ENCODE data around the gene RFX2. TPM values are rescaled to one million over a fixed set of nuclear protein-coding genes. Genes with fewer than 3 reads are reported as not detected.

Gene RFX2
- total RNA-seq, 6 experiments from 2014 or later, result 6.3 to 9.5 (median 6.9) TPM

DNA sequence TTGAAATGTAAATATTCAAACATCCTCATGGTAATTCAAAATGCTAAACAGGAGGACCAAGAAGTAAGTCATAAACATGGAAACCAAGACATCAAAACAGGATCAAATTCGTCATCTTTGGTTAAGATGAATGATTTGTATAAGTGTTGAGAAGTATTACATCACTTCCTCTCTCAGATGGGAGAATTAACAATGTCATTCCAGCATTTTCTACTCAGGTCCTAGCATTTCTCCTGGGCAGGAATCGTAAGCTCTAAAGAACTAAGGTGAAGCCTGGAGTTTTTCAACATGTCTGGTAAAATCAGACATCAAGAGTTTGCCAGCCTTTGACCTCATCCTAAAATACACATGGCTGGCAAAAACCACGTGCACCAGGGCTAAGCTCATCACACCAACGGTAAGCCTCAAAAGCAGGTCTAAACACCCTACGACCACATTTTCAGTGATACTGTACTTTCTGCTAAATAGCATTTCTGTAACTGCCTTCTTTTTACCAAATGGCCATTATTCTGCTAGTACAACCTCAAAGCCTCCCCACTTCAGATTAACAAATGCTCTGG is 157.2 kb downstream of the RFX2 start:
- no peak overlapping the region; the same call in 1 of the 2 replicates for H3K4me3 Mint-ChIP-seq
- peaks cover 55% of the 10 kb centered on the region for H3K4me1 Mint-ChIP-seq (ENCODE audit: low read depth)

DNA sequence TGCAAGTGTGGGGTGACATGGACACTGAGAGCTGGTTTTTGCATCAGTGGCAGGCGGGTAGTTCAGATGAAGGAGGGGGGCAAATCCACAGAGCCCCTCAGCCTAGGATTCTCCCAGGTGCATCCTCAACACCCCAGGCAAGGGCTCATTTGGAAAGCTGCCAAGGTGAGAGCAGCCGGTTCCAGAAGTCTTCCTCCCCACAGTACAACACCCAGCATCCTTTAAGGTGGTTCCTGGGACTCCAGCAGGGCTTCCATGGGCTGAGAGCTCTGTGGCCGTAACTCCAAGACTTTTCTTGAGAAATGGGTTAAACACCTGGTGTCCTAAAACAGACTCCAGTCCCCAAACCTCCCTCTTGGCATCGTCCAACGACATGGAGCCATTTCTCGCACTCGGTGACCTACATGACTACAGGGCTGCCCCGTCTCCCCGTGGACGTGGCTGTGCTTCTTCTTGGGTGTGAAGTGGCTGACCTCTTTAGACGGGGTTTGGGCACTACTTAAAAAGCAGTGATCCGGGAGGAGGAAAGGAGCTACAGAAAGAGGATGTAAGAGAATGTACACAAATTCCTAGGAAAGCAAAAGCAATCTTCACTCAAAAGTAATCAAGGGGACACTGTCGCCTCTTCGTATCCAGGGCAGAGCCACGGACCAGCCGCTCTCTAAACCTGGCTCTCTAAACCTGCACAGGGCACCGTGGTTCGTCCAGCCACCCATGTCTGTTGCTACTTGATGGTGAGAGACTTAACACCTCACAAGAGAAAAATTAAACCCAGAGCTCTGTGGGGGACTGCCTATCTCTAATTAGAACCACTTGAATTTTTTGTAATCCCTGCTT is 157.9 kb downstream of the RFX2 start:
- DNase-seq, result no peak
- Mint-ChIP-seq H3K36me3 (ENCODE audit: low read depth) (peaks cover 10% of the 10 kb centered on the region), H3K27ac (peak overlapping the region; percentile 80), H3K9me3 (no peaks in the 10 kb centered on the region), H3K27me3 (ENCODE audit: insufficient read depth) (peaks cover 1% of the 10 kb centered on the region), H3K4me3 (no peak overlapping the region; the same call in 1 of the 2 replicates), H3K4me1 (ENCODE audit: low read depth) (peaks cover 49% of the 10 kb centered on the region)
- TF ChIP-seq, protein P1, sequence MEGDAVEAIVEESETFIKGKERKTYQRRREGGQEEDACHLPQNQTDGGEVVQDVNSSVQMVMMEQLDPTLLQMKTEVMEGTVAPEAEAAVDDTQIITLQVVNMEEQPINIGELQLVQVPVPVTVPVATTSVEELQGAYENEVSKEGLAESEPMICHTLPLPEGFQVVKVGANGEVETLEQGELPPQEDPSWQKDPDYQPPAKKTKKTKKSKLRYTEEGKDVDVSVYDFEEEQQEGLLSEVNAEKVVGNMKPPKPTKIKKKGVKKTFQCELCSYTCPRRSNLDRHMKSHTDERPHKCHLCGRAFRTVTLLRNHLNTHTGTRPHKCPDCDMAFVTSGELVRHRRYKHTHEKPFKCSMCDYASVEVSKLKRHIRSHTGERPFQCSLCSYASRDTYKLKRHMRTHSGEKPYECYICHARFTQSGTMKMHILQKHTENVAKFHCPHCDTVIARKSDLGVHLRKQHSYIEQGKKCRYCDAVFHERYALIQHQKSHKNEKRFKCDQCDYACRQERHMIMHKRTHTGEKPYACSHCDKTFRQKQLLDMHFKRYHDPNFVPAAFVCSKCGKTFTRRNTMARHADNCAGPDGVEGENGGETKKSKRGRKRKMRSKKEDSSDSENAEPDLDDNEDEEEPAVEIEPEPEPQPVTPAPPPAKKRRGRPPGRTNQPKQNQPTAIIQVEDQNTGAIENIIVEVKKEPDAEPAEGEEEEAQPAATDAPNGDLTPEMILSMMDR (IDR thresholded peaks at IDR 0.05), result no peak

More for the DNA sequence above, 157.2 kb downstream of the RFX2 start:
- Mint-ChIP-seq H3K27me3 (ENCODE audit: insufficient read depth) (peaks cover 1% of the 10 kb centered on the region), H3K27ac (peak overlapping the region; percentile 80), H3K9me3 (no peaks in the 10 kb centered on the region), H3K36me3 (ENCODE audit: low read depth) (peaks cover 10% of the 10 kb centered on the region)
- DNase-seq, result no peak
- TF ChIP-seq, protein P1 (IDR thresholded peaks at IDR 0.05), result no peak

DNA sequence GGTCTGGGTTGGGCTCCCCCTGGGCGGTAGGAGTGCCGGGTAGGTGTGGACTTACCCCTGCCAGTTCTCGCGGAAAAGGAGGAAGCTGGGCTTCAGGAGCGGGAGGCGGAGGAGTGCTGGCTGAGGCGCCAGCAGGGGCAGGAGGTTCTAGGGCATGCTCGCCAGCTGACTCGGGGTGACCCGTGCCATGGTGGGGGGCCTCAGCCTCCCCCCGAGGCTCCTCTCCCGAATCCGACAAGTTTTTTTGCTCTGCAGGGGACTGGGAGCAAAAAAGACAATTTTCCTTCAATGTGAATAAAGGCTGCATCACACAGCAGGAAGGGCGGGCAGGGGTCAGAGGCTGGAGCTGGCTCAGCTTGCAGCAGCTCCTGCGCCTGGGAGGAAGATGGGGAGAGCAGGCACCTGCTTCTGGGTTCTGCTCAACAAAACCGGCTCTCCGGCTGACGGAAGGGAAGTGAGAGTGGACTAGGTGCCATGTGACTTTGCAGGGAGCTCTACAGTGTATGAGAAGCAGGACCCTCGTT is 158.9 kb downstream of the RFX2 start:
- TF ChIP-seq, protein P1 (IDR thresholded peaks at IDR 0.05), result no peak
- H3K36me3 Mint-ChIP-seq (ENCODE audit: low read depth), result peaks cover 10% of the 10 kb centered on the region
- no peak for DNase-seq
- no peak overlapping the region for H3K27ac Mint-ChIP-seq
- H3K27me3 Mint-ChIP-seq (ENCODE audit: insufficient read depth), result peaks cover 1% of the 10 kb centered on the region
- H3K4me3 Mint-ChIP-seq, result no peak overlapping the region
- H3K9me3 Mint-ChIP-seq, result no peaks in the 10 kb centered on the region
- H3K4me1 Mint-ChIP-seq (ENCODE audit: low read depth), result peaks cover 39% of the 10 kb centered on the region

DNA sequence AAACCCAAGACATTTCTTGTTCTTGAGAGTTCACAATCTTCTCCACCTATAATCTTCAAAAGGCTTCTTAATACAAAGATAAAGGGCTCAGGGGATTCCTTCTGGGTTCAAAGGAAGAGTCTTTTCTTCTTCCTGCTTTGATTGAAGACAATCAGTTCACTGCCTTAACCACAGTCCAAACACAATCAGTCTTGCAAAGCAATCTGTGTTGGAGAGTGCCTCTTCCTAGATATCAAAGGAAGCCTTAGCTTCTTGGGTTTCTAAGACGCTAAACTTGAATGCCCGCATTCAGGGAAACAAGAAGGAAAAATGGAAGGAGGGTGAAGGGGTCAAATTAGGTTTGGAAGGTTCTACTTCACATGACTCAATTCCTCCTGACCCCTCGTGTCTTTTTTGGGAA is 159.6 kb downstream of the RFX2 start:
- no peak overlapping the region for H3K27ac Mint-ChIP-seq
- peaks cover 1% of the 10 kb centered on the region for H3K27me3 Mint-ChIP-seq (ENCODE audit: insufficient read depth)
- no peak overlapping the region for H3K4me3 Mint-ChIP-seq
- TF ChIP-seq, protein P1 (IDR thresholded peaks at IDR 0.05), result no peak
- no peaks in the 10 kb centered on the region for H3K9me3 Mint-ChIP-seq
- peaks cover 10% of the 10 kb centered on the region for H3K36me3 Mint-ChIP-seq (ENCODE audit: low read depth)
- DNase-seq, result no peak
- H3K4me1 Mint-ChIP-seq (ENCODE audit: low read depth), result peaks cover 34% of the 10 kb centered on the region

DNA sequence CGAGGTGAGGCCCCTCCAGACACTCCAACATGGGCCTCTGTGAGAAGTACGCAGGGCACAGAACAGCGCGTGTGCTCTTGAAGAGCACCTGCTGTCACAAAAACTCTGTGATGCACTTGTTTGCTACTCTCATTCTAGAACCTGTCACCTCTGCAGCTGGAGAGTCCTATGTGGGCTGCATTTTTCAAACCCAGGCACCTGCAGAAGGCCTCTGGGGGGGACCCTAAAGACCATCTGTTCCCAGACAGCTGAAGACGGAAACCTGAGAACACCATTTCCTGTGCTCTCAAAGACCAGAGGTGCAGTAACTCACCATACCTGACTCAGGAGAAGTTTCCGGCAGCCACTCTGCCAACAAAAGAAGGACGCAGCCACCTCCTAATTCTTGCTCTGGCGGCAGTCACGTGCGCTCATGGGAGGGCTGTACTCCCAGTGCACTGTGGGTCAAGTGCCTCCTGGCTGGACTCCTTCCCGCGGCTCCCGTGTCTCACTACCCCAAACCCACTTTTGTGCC is 160.5 kb downstream of the RFX2 start:
- DNase-seq, result no peak
- no peaks in the 10 kb centered on the region for H3K9me3 Mint-ChIP-seq
- peaks cover 32% of the 10 kb centered on the region for H3K4me1 Mint-ChIP-seq (ENCODE audit: low read depth)
- no peak overlapping the region for H3K4me3 Mint-ChIP-seq
- peaks cover 1% of the 10 kb centered on the region for H3K27me3 Mint-ChIP-seq (ENCODE audit: insufficient read depth)
- no peak overlapping the region for H3K27ac Mint-ChIP-seq
- H3K36me3 Mint-ChIP-seq (ENCODE audit: low read depth), result peaks cover 10% of the 10 kb centered on the region
- TF ChIP-seq, protein P1 (IDR thresholded peaks at IDR 0.05), result no peak

Measured in HFFc6 (cell line).